ENCODE measurements around the gene CDIPT.

DNA sequence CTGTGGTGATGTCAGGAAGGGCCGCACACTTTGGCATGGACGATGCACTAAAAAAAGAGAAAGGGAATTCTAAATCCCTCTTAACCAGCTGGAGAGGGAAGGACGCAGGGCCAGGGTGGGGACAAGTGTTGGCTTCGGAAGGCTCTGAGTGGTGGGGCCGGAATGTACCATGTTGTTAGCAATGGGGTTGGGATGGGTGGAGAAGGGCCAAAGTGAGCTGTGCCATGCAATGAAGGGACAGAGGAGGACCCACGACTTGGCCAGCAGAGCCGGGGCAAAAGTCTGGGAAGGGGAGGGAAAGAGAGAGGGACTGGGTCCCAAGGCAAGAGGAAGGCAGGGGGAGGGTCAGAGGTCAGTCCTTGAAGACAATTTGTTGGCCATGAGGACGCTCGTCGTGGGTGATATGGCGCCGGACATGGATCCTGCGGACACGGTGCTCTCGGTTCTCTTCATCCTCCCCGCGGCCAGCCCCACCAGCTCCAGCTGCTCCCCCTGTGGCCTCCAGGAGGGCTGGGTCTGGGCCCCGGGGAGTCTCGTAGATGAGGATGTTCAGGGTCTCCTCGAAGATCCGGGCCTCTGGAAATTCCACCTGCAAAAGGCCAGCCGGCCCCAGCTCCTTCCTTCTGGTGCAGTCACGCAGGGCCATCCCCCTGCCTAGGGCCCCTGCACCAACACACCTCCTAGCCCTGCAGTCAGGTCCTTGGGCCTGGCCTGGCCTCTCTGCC, 43.7 kb upstream of the CDIPT start:
- TF ChIP-seq EZH2 (IDR thresholded peaks at IDR 0.05) (no peak), POLR2AphosphoS5 (IDR thresholded peaks at IDR 0.05; ENCODE audit: borderline replicate concordance, low read depth, low read length) (no peak), FOXP2 (optimal IDR thresholded peaks at IDR 0.05; ENCODE audit: control extremely low read depth, extremely low read length, insufficient read depth) (no peak)

Data from SK-N-MC (cell line).